ENCODE results near the gene EFHC1. TPM values are rescaled to one million over a fixed set of nuclear protein-coding genes. Genes with fewer than 3 reads are reported as not detected.

Gene EFHC1
- total RNA-seq, 1 experiment from 2014 or later: 15.5 TPM

DNA sequence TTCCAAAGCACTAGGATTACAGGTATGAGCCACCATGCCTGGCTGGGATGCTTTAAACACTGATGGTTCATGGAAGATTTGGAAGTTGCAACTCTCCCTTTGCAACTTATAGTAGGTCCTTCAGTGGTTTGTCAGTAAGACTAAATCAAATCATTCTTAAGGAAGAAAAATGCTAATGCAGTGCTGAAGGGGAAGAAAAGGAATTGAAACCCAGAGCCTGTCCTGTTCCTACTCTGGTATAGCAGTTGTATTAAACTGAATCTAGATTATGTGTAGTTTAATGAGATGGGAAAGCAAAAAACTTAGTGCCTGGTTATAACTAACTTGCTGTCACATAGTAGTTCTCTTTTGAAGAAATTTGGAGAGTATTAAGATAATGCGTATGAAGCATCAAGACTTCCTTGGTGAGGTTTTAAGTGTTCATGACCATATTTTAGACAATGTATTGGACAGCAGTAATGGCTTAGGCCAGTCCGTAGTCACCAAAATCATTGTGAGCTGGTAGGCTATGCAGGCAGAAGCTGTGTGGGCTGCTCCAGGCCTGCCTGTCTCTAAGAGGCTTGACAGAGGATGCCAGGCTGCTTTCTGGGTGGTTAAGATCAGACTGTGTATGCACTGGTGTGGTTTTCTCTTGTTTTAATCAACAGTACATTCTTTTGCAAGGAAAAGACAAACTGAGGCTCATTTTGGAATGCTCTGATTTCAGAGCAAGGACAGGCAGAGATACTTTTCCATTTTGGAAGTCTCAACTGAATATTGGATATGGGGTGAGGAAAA lies 44.2 kb upstream of the EFHC1 start:
- H3K4me3 Mint-ChIP-seq: no peak overlapping the region
- H3K27me3 Mint-ChIP-seq (ENCODE audit: low read depth): no peaks in the 10 kb centered on the region
- peaks cover 15% of the 10 kb centered on the region for H3K36me3 Mint-ChIP-seq
- no peak for ATAC-seq
- H3K4me1 Mint-ChIP-seq: peaks cover 5% of the 10 kb centered on the region; the same call in 1 of the 2 replicates
- TF ChIP-seq ZNF232 (CRISPR knock-in tag; IDR thresholded peaks at IDR 0.05): no peak
- TF ChIP-seq ZSCAN18 (CRISPR knock-in tag; IDR thresholded peaks at IDR 0.05): no peak
- no peak for TF ChIP-seq NFYB (CRISPR knock-in tag; conservative IDR thresholded peaks at IDR 0.05; ENCODE audit: low read depth)
- TF ChIP-seq ZNF423 (CRISPR knock-in tag; IDR thresholded peaks at IDR 0.05): no peak
- no peak for TF ChIP-seq JAZF1 (CRISPR knock-in tag; IDR thresholded peaks at IDR 0.05)
- no peak for TF ChIP-seq AFF4 (CRISPR knock-in tag; IDR thresholded peaks at IDR 0.05; ENCODE audit: borderline replicate concordance)
- no peak for TF ChIP-seq TCF7 (CRISPR knock-in tag; IDR thresholded peaks at IDR 0.05; ENCODE audit: low read depth)
- TF ChIP-seq, protein P1, sequence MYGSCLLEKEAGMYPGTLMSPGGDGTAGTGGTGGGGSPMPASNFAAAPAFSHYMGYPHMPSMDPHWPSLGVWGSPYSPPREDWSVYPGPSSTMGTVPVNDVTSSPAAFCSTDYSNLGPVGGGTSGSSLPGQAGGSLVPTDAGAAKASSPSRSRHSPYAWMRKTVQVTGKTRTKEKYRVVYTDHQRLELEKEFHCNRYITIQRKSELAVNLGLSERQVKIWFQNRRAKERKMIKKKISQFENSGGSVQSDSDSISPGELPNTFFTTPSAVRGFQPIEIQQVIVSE (CRISPR knock-in tag; IDR thresholded peaks at IDR 0.05; ENCODE audit: borderline replicate concordance): no peak
- no peak for TF ChIP-seq MYBL2 (CRISPR knock-in tag; IDR thresholded peaks at IDR 0.05)
- no peak for TF ChIP-seq ZNF416 (CRISPR knock-in tag; IDR thresholded peaks at IDR 0.05)
- TF ChIP-seq, protein P2, sequence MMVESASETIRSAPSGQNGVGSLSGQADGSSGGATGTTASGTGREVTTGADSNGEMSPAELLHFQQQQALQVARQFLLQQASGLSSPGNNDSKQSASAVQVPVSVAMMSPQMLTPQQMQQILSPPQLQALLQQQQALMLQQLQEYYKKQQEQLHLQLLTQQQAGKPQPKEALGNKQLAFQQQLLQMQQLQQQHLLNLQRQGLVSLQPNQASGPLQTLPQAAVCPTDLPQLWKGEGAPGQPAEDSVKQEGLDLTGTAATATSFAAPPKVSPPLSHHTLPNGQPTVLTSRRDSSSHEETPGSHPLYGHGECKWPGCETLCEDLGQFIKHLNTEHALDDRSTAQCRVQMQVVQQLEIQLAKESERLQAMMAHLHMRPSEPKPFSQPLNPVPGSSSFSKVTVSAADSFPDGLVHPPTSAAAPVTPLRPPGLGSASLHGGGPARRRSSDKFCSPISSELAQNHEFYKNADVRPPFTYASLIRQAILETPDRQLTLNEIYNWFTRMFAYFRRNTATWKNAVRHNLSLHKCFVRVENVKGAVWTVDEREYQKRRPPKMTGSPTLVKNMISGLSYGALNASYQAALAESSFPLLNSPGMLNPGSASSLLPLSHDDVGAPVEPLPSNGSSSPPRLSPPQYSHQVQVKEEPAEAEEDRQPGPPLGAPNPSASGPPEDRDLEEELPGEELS (CRISPR knock-in tag; IDR thresholded peaks at IDR 0.05): no peak
- no peak for TF ChIP-seq GTF2I (CRISPR knock-in tag; conservative IDR thresholded peaks at IDR 0.05)
- ChIA-PET CTCF (no interaction called here), POLR2A (no interaction called here)
- H3K9me3 Mint-ChIP-seq: peaks cover 12% of the 10 kb centered on the region
- 0 out of 2 replicates have a peak overlapping the region, but pooled peaks have one; percentile 3 for H3K27ac Mint-ChIP-seq
- no peak for DNase-seq (ENCODE audit: low spot score)

GRCh38 chr6:52376763-52377162 lies 43.4 kb upstream of the EFHC1 start:
- TF ChIP-seq SMAD3 (CRISPR knock-in tag; IDR thresholded peaks at IDR 0.05; ENCODE audit: borderline replicate concordance): no peak
- ChIA-PET CTCF (no interaction called here), POLR2A (no interaction called here)
- DNase-seq (ENCODE audit: low spot score) (no peak), ATAC-seq (no peak)
- Mint-ChIP-seq H3K27ac (no peak overlapping the region), H3K4me1 (peaks cover 5% of the 10 kb centered on the region; the same call in 1 of the 2 replicates), H3K9me3 (peaks cover 12% of the 10 kb centered on the region), H3K36me3 (peaks cover 15% of the 10 kb centered on the region), H3K27me3 (ENCODE audit: low read depth) (no peaks in the 10 kb centered on the region), H3K4me3 (no peak overlapping the region)

All from WTC11 (cell line).